ENCODE measurements around the gene TENT4B.
"Not testable (repeated sequence)": the region's sequence is repeated elsewhere in the genome, so short reads cannot be mapped to it uniquely, and the experiment has no call there.

TENT4B gene

GRCh38 chr16:50155925-50156324, 2.8 kb downstream of the TENT4B start:
- DNase-seq, result no peak

DNA sequence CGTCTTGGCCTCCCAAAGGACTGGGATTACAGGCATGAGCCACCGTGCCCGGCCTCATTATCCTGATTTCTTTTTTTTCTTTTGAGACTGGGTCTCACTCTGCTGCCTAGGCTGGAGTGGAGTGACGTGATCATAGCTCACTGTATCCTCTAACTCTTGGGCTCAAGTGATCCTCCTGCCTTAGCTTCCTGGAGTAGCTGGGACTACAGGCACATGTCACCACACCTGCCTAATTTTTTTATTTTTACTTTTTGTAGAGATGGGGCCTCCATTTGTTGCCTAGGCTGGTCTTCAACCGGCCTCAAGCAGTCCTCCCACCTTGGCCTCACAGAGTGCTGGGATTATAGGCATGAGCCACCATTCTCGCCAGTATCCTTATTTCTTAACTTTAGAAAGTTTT, 3.5 kb downstream of the TENT4B start:
- DNase-seq, result no peak

- no peak for DNase-seq
These were observed 7.5 kb downstream of the TENT4B start for GRCh38 chr16:50160495-50161164.

- DNase-seq, result no peak
These were observed 8.8 kb downstream of the TENT4B start for GRCh38 chr16:50161950-50162349.

DNA sequence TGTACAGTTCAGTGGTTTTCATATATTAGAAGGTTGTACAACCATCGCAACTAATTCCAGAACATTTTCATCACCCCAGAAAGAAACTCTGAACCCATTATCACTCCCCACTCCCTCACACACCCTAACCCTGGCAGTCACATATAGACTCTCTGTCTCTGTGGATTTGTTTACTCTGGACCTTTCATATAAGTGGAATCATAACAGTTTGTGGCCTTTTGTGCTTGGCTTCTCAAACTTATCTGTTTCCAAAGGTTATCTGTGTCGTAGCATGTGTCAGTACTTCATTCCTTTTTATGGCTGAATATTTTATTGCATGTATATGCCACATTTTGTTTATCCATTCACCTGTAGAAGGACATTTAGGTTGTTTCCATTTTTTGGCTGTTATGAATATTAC, 12.4 kb downstream of the TENT4B start:
- DNase-seq, result no peak

- no peak for DNase-seq
These were observed 13.7 kb downstream of the TENT4B start for GRCh38 chr16:50166511-50167500.

- DNase-seq, result no peak
These were observed 14.4 kb downstream of the TENT4B start for GRCh38 chr16:50167556-50167955.

- DNase-seq, result no peak
These were observed 16.5 kb downstream of the TENT4B start for GRCh38 chr16:50169555-50170096.

DNA sequence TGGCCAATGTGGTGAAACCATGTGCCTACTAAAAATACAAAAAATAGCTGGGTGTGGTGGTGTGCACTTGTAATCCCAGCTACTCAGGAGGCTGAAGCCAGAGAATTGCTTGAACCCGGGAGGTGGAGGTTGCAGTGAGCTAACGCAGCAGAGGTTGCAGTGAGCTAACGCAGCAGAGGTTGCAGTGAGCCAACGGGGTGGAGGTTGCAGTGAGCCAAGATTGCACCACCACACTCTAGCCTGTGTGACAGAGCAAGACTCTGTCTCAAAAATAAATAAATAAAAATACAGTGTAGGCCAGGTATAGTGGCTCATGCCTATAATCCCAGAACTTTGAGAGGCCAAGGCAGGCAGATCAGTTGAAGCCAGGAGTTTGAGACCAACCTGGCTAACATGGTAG, 18.7 kb downstream of the TENT4B start:
- DNase-seq, result not testable (repeated sequence)

- no peak for DNase-seq
These were observed 19.3 kb downstream of the TENT4B start for GRCh38 chr16:50172195-50172922.

DNA sequence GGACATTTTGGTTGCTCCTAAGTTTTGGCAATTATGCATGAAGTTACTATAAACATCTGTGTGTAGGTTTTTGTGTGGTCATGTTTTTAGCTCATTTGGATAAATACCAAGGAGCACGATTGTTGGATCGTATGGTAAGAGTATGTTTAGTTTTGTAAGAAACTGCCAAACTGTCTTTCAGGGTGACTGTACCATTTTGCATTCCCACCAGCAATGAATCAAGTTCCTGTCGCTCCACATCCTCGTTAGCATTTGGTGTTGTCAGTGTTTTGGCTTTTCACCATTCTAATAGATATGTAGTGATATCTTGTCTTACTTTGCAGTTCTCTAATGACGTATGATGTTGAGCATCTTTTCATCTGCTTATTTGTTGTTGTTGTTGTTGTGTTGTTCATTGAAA, 20.2 kb downstream of the TENT4B start:
- no peak for DNase-seq

DNA sequence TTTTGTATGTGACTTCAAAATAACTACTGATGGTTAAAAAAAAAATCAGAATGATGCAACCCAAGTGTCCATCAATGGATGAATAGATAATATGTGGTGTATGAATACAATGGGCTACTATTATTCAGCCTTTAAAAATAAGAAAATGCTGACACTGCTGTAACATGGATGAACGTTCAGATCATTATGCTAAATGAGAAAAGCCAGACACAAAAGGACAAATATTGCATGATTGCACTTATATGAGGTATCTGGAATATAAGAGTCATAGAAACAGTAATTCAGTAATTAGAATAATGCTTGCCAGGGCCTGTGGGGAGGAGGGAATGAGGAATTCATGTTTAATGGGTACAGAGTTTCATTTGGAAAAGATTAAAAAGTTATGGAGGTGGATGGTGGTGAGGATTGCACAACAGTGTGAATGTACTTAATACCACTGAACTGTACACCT, 25.4 kb downstream of the TENT4B start:
- DNase-seq, result no peak

DNA sequence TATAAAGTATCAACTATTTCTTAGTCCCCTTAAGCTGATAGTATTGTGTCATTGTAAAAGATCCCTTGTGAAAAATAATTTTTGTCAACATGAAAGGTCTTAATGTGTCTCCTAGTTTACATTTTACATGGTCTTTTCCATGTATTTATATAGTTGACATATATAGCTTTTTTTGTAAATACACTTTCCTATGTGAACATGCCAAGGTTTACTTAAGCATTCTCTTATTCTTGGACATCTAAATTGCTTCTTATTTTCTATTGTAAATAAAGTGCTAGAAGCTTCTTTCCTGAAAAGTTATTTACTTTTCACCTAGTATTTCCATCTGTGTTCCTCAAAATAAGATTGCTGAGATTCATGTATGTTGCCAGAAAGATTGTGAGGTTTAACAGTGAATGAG, 29.3 kb downstream of the TENT4B start:
- no peak for DNase-seq

DNA sequence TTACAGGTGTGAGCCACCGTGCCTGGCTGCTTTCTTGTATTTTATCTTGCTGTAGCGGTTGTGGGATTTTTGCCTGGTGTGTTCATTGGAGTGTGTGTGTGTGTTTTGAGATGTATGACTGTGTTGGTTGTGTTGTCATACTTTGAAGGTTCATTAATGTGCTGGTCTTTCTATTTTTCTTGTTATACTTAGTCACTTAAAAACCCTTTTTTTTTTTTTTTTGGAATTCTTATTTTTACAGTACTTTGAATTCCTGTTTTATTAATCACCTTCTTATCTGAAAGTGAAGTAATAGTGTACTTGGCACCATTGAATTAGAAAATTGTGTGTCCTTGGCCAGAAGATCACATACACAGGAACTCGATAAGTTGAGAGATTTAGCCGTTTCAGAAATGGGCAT, 30.2 kb downstream of the TENT4B start:
- peak; percentile 72 for DNase-seq

DNA sequence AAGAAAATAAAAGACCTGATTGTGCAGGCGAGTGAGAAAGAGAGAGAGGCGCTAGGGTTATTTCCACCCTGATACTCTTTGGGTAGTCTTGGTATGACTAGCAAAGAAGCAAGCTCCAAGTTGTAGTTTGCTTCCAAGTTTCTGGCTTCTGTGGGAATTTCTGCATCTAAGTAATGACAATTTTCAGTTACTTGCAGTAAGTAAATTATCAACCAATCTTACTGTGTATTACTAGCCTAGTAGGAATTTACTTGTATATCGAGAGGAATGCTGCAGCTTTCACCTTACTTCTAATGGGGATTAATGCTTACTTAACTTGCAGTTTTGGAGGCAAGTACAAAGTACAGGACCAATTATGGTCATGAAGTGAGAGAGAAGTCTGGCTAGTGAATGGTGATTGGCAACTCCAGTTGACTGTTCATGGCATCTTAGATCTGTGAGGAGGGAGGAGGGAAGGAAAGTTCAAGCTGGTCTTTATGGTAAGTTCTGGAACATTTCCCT, 31.9 kb downstream of the TENT4B start:
- peak; percentile 66 for DNase-seq

- DNase-seq, result no peak
These were observed 35.6 kb downstream of the TENT4B start for GRCh38 chr16:50188619-50189136.

GRCh38 chr16:50190292-50190691, 37.2 kb downstream of the TENT4B start:
- DNase-seq, result no peak

GRCh38 chr16:50192386-50193050, 39.4 kb downstream of the TENT4B start:
- no peak for DNase-seq

- peak; percentile 73 for DNase-seq
These were observed 40.5 kb downstream of the TENT4B start for GRCh38 chr16:50193594-50193993.

GRCh38 chr16:50195276-50195675, 42.2 kb downstream of the TENT4B start:
- DNase-seq, result peak; percentile 32

- no peak for DNase-seq
These were observed 42.6 kb downstream of the TENT4B start for GRCh38 chr16:50195756-50196155.

DNA sequence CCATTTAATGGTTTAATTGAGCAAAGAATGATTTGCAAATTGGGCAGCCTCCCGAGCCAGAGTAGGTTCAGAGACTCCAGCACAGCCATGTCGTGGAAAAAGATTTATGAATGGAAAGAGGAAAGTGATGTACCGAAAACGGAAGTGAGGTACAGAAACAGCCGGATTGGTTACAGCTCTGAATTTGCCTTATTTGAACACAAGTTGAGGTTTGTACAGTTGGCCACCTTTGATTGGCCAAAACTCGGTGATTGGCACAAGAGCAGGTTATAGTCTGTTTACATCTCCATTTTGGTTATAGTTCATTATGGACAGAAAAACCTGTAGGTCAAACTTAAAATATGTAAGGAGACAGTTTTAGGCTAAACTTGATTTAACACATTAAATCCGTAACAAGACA, 44.5 kb downstream of the TENT4B start:
- no peak for DNase-seq
